ENCODE measurements around the gene BABAM2.

Gene BABAM2

GRCh38 chr2:28373854-28374253, 483.3 kb downstream of the BABAM2 start:
- DNase-seq (ENCODE audit: insufficient read length, low spot score) = no peak
- FAIRE-seq = no peak
- no peak for TF ChIP-seq CTCF (IDR thresholded peaks at IDR 0.05; ENCODE audit: insufficient read depth, missing control alignments)

GRCh38 chr2:28374331-28374730, 483.8 kb downstream of the BABAM2 start:
- FAIRE-seq = no peak
- TF ChIP-seq CTCF (IDR thresholded peaks at IDR 0.05; ENCODE audit: insufficient read depth, missing control alignments) = no peak

GRCh38 chr2:28375236-28375635, 484.7 kb downstream of the BABAM2 start:
- no peak for TF ChIP-seq CTCF (IDR thresholded peaks at IDR 0.05; ENCODE audit: insufficient read depth, missing control alignments)
- DNase-seq (ENCODE audit: insufficient read length, low spot score) (no peak), FAIRE-seq (no peak)

More at GRCh38 chr2:28374331-28374730, 483.8 kb downstream of the BABAM2 start:
- no peak for DNase-seq (ENCODE audit: insufficient read length, low spot score)

- FAIRE-seq (no peak), DNase-seq (ENCODE audit: insufficient read length, low spot score) (no peak)
- no peak for TF ChIP-seq CTCF (IDR thresholded peaks at IDR 0.05; ENCODE audit: insufficient read depth, missing control alignments)
Observed at GRCh38 chr2:28375742-28376631, 485.5 kb downstream of the BABAM2 start.

GRCh38 chr2:28377195-28377816, 486.8 kb downstream of the BABAM2 start:
- TF ChIP-seq CTCF (IDR thresholded peaks at IDR 0.05; ENCODE audit: insufficient read depth, missing control alignments) = no peak
- DNase-seq (ENCODE audit: insufficient read length, low spot score) (no peak), FAIRE-seq (no peak)

GRCh38 chr2:28377984-28378678, 487.6 kb downstream of the BABAM2 start:
- no peak for DNase-seq (ENCODE audit: insufficient read length, low spot score)
- FAIRE-seq = no peak
- TF ChIP-seq CTCF (IDR thresholded peaks at IDR 0.05; ENCODE audit: insufficient read depth, missing control alignments) = no peak
